ENCODE measurements around the gene TMEM18.
"Not testable (repeated sequence)": the region's sequence is repeated elsewhere in the genome, so short reads cannot be mapped to it uniquely, and the experiment has no call there.

GRCh38 chr2:684913-685312 lies 7.7 kb upstream of the TMEM18 start:
- TF ChIP-seq CTCF, EP300, POLR2AphosphoS5 (IDR thresholded peaks at IDR 0.05): not testable (repeated sequence)

Data from esophagus muscularis mucosa (tissue), 4 donors.